ENCODE measurements around the gene EXD3. TPM values are rescaled to one million over a fixed set of nuclear protein-coding genes. Genes with fewer than 3 reads are reported as not detected.
A peak's percentile ranks its signal among the peaks of the same experiment; 100 is the strongest.

Gene EXD3
- total and polyA plus RNA-seq, 8 donors: 12.9 to 105 (median 24.0) TPM

DNA sequence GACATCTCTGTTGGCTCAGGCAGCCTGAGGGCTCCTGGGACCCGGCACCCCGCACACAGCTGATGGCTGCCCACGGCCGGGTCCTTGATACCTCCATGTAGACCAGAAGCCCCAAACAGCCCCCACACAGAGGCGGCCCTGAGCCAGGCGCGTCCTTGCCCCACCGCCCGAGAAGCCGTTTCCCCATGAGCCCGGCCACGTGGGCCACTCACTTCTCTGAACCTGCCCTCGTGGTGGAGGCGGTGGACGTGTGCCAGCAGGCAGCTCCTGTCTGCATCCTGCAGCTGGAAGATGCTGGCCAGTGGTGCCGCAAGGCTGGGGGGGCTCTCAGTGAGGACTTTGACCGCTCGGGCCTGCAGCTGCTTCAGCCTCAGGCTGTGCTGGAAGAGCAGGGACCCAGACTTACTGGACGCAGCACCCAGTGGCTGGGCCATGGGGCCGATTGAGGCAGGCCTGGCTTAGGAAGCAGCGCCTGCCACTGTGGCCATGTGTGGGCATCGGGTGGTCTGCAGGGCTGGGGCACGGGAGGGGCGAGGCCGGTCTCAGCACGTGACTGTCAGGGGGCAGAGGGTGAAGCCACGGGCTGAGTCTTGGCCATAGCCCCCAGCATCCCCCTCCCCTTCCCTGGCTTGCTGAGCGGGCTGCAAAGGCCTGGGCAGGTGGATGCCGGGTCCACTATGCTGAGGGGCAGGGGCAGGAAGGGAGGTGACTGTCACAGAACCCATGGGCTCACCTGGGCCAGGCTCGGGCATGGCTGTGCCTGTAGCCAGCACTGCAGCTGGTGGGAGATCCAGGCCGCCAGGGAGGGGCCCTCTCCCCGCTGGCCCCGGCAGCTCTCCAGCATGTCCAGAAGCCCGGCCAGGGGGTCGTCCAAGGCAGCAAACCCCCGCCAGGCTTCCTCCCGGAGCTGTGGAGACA is 50.0 kb downstream of the EXD3 start:
- Histone ChIP-seq H3K4me3 (no peak overlapping the region), H3K4me1 (peaks cover 9 to 17% (median 13%) of the 10 kb centered on the region in 4 donors), H3K36me3 (peaks cover 0 to 31% (median 25%) of the 10 kb centered on the region in 4 donors), H3K27me3 (no peaks in the 10 kb centered on the region), H3K27ac (no peak overlapping the region), H3K9me3 (no peaks in the 10 kb centered on the region)
- DNase-seq: no peak
- intact Hi-C loops (cut with DNase I; ENCODE audit: low total_unique reads): no loop called here
- WGBS, 5 donors: 86 to 93% (median 89%) methylated on average over 25 to 37 of the region's 37 CpGs
- TF ChIP-seq POLR2AphosphoS5 (IDR thresholded peaks at IDR 0.05) (no peak), POLR2A (IDR thresholded peaks at IDR 0.05) (no peak), EP300 (IDR thresholded peaks at IDR 0.05) (no peak), CTCF (IDR thresholded peaks at IDR 0.05) (no peak)

GRCh38 chr9:137371946-137372651 is 50.9 kb downstream of the EXD3 start:
- TF ChIP-seq POLR2A (IDR thresholded peaks at IDR 0.05) (no peak), CTCF (IDR thresholded peaks at IDR 0.05) (no peak), POLR2AphosphoS5 (IDR thresholded peaks at IDR 0.05) (no peak), EP300 (IDR thresholded peaks at IDR 0.05) (no peak)
- no peak overlapping the region for H3K4me3 ChIP-seq
- no peak for DNase-seq
- no peaks in the 10 kb centered on the region for H3K9me3 ChIP-seq
- intact Hi-C loops (cut with DNase I; ENCODE audit: low total_unique reads): no loop called here
- H3K4me1 ChIP-seq: peaks cover 9 to 17% (median 13%) of the 10 kb centered on the region in 4 donors
- H3K27ac ChIP-seq: no peak overlapping the region
- no peaks in the 10 kb centered on the region for H3K27me3 ChIP-seq
- WGBS, 5 donors: 94 to 97% (median 96%) methylated on average over 19 to 25 of the region's 25 CpGs
- peaks cover 0 to 39% (median 33%) of the 10 kb centered on the region in 4 donors for H3K36me3 ChIP-seq

DNA sequence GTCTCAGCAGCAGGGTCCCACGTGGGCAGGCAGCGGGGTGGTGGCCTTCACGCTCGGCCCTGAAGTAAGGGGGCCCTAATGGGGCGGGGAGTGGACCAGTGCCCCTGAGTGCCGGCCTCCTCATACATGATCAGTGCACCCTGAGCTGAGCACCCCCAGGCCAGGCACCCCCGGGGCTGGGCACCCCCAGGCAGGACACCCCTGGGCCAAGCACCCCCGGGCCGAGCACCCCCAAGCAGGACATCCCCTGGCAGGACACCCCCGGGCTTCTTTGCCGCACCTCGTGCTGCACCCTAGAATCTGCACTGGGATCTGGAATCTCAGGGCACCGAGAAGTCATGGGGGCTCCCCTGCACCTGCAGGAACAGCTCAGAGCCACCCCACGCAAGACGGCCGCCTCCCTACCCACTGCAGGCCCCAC is 51.4 kb downstream of the EXD3 start:
- no peak for DNase-seq
- Histone ChIP-seq H3K27me3 (no peaks in the 10 kb centered on the region), H3K36me3 (peaks cover 0 to 45% (median 38%) of the 10 kb centered on the region in 4 donors), H3K27ac (no peak overlapping the region), H3K4me1 (peaks cover 9 to 17% (median 13%) of the 10 kb centered on the region in 4 donors), H3K4me3 (no peak overlapping the region), H3K9me3 (no peaks in the 10 kb centered on the region)
- TF ChIP-seq CTCF (IDR thresholded peaks at IDR 0.05) (no peak), EP300 (IDR thresholded peaks at IDR 0.05) (no peak), POLR2A (IDR thresholded peaks at IDR 0.05) (no peak), POLR2AphosphoS5 (IDR thresholded peaks at IDR 0.05) (no peak)
- 87 to 93% (median 91%) methylated on average over 6 to 16 of the region's 16 CpGs; no CpG with 5 or more reads in 1 of the 5 donors for WGBS, 5 donors
- intact Hi-C loops (cut with DNase I; ENCODE audit: low total_unique reads): no loop called here

DNA sequence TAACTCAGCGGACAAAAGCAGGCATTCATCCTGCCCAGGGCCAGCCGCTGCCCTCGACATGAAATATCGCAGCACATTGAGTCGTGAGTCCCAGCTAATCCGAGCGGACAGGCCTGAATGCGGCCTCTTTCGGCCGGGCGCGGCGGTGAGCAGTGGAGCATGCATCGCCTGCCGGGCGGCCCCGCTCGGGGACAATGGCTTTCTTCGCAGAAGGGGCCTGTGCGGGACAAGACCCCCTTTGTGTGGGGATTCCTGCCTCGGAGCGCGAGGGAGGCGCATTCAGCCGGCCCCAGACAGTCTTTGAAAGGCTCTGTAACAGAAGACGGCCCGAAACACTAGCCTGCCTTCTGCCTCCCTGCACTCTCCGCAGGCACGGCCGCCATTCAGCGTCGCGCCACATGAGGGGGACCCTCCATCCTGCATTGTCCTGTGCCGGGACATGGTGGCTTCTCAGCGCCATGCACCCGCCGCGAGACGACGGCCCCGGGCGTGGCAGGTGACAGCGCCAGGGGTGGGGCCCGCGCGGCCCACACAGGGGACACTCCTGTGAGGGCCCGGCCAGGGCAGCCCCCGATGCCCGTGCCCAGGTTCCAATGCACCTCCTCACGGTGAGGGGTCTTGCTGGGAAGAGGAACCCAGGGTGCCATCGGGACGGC is 52.0 kb downstream of the EXD3 start:
- Histone ChIP-seq H3K9me3 (no peaks in the 10 kb centered on the region), H3K4me1 (peaks cover 9 to 17% (median 13%) of the 10 kb centered on the region in 4 donors), H3K27ac (no peak overlapping the region), H3K4me3 (no peak overlapping the region), H3K27me3 (no peaks in the 10 kb centered on the region), H3K36me3 (peaks cover 0 to 50% (median 43%) of the 10 kb centered on the region in 4 donors)
- DNase-seq: peak; percentile 33 to 82
- WGBS, 5 donors: 41 to 64% (median 53%) methylated on average over 33 to 52 of the region's 52 CpGs
- no peak for TF ChIP-seq POLR2AphosphoS5 (IDR thresholded peaks at IDR 0.05)
- TF ChIP-seq CTCF (IDR thresholded peaks at IDR 0.05): no peak
- TF ChIP-seq POLR2A (IDR thresholded peaks at IDR 0.05): no peak
- intact Hi-C loops (cut with DNase I; ENCODE audit: low total_unique reads): no loop called here

Measured in stomach (tissue), 9 donors.